HG03045 (cell line): ENCODE measurements around the gene SUCNR1.
"Not testable (repeated sequence)": the region's sequence is repeated elsewhere in the genome, so short reads cannot be mapped to it uniquely, and the experiment has no call there.

Source experiments
- ATAC-seq: cut with Tn5 transposase; IDR thresholded peaks from one replicate; pipeline ENCODE4 v1.9.1; 2021; ENCODE audit warnings: mild to moderate bottlenecking, moderate library complexity; ENCODE audit not compliant: unreplicated experiment

SUCNR1 gene

GRCh38 chr3:151871639-151872468 lies 1.6 kb upstream of the SUCNR1 start:
- ATAC-seq, result peak; percentile 84

GRCh38 chr3:151874079-151874478 lies 636 bp downstream of the SUCNR1 start:
- ATAC-seq, result not testable (repeated sequence)

GRCh38 chr3:151875759-151876158 lies 2.3 kb downstream of the SUCNR1 start:
- ATAC-seq, result peak; percentile 50

DNA sequence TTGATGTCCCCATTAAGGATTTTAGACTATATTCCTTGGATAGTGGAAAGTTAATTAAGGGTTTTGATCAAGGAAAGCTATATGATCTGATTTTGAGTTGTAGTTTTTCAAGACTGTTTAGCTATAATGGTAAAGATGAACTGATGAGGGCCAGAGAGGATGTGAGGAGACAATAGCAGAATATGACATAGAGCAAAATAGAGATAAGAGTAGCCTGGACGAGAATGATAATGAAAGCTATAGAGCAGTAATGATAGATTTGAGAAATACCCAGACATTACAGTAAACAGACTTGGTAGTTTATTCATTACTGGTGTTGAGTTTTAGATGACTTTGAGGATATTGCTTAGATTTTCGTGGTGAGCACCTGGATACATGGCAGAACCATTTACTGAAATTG lies 3.8 kb downstream of the SUCNR1 start:
- ATAC-seq, result no peak

DNA sequence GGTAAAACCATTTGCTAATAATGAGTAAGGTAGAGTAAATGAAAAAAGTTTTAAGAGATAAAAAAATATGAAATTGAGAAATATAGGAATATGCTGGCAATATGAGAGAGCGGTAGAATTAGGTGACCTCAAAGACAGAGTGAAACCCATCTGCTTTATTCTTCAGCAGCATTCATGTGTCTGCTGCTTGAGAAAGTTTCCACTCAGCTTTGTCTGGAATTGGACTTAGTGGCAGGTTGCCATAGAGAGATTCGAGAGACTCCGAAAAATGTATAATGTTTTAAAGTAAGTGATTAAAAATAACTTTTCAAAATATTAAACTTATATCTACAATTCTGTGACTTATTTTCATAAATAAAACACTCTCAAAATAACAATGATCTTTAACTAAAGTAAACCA lies 5.0 kb downstream of the SUCNR1 start:
- no peak for ATAC-seq

DNA sequence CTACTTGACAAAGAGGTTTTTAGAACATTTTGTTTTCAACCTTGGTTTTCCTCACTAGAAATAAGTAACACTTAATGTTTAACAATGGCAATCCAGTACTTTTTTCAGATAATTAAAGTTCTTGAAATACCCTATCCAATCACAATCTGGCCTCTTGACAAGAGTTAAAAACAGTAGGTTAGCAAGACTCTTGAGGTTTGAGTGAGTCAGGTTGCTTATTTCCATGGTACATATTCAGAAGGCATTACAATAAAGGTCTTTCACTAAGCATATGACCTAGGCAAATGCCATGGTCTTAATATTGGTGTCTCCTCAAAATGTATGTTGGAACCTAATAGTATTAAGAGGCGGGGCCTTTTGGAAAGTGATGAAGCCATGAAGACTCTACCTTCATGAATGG lies 5.6 kb downstream of the SUCNR1 start:
- no peak for ATAC-seq

DNA sequence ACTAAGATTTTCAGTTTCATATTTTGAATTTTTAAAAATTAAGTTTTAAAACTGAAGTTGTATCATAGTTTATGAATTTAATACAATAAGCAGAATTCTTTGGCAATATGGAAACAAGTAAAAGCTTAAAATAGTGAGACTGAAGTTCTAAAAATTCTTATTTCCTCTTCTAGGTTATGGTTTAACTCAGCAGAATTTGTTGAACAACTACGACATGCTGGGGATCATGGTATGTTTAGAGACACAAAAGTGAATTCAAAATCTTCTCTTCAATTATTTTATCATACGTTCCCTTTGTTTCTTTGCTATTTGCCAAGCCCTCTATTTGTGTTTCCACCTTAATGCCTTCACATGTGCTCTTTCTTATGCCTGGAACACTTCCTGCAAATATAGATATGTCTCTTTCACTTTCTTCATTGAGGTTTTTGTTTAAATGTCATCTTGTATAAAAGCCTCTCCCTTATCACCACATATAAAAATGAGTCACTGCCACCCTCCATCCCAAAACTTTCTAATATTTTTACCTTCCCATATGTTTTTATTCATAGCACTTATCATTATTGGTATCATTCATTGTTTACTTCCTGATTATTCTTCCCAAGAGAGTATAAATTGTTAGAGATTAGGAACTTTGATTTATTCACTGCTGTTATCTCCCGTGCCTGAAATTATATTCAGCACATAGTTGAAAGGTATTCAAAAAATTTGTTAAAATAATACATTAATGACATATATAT lies 6.4 kb downstream of the SUCNR1 start:
- no peak for ATAC-seq

DNA sequence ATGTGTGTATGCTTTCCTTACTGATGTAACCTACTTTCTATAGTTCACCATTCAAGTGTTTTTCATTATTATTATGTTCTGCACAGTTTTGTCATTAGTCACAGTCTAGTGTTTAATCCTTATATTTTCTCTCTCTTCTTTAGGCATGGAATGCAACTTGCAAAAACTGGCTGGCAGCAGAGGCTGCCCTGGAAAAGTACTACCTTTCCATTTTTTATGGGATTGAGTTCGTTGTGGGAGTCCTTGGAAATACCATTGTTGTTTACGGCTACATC lies 6.9 kb downstream of the SUCNR1 start:
- no peak for ATAC-seq

GRCh38 chr3:151881137-151881536 lies 7.7 kb downstream of the SUCNR1 start:
- ATAC-seq, result no peak

DNA sequence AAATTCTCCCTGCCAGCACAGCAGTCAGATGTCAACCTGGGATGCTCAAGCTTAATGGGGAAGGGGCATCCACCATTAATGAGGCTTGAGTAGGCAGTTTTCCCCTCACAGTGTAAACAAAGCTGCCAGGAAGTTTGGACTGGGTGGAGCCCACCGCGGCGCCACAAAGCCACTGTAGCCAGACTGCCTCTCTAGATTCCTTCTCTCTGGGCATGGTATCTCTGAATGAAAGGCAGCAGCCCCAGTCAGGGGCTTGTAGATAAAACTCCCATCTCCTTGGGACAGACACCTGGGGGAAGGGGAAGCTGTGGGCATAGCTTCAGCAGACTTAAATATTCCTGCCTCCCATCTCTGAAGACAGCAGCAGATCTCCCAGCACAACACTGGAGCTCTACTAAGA lies 12.0 kb downstream of the SUCNR1 start:
- ATAC-seq, result not testable (repeated sequence)

DNA sequence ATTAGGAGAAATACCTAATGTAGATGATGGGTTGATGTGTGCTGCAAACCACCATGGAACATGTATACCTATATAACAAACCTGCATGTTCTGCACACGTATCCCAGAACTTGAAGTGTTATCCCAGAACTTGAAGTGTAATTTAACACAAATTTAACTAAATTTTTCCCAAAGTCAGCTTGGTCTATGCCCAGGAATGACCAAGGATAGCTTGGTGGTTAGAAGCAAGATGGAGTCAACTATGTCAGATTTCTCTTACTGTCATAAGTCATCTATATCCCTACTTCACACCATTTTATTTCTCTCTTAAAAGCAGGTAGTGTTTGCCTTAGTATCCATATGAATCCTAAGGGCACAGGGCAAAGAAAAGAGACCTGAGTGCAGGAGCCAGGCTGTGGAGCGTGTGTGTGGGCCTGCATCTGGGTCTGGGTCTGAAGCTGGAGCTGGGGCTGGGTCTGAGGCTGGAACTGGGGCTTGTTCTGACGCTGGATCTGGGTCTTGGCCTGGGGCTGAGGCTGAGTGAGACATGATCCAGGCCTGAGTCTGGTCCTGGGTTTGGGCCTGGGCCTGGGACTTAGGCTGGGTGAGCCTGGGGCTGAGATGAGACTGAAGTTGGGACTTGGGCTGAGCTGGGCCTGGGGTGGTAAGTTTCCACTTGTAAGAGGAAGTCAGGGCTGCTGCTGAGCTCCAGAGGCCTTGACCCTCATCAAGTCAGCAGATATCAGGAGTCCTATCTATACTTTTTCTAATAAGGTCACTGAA lies 14.2 kb downstream of the SUCNR1 start:
- ATAC-seq, result not testable (repeated sequence)

GRCh38 chr3:151890721-151891141 lies 17.3 kb downstream of the SUCNR1 start:
- no peak for ATAC-seq

DNA sequence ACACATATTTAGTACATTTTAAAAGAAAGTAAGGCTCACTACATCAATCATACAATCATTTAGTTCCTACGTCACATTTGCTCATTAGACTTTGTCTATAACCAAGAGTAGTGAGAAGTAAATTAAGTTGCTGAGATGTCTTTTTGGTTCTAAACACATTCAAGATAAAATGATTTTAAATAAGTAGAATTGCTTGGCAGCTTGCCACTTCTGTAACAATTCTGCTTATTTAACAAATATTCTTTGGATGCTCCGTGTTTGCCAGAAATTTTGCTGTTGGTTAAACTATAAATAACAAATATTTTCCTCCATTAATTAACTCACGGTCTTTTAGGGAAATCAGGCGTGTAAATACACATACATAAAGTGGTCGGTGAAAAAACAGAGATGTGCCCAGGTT lies 18.3 kb downstream of the SUCNR1 start:
- ATAC-seq, result no peak

DNA sequence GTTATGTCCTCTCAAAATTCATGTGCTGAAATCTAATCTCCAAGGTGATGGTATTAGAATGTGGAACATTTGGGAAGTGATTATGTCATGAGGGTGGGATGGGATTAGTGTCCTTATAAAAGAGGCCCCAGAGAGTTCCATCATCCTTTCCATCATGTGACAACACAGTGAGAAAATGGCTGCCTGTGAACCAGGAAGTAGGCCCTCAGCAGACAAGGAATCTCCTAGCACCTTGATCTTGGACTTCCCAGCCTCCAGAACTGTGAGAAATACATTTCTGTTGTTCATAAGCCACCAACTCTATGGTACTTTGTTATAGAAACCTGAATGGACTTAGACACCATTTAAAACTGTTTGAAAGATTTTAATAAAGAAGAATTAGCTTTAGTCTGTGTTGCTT lies 20.8 kb downstream of the SUCNR1 start:
- ATAC-seq, result no peak

GRCh38 chr3:151895478-151896241 lies 22.2 kb downstream of the SUCNR1 start:
- ATAC-seq, result no peak

- ATAC-seq, result no peak
Measured at GRCh38 chr3:151896246-151897012, 23.0 kb downstream of the SUCNR1 start.

DNA sequence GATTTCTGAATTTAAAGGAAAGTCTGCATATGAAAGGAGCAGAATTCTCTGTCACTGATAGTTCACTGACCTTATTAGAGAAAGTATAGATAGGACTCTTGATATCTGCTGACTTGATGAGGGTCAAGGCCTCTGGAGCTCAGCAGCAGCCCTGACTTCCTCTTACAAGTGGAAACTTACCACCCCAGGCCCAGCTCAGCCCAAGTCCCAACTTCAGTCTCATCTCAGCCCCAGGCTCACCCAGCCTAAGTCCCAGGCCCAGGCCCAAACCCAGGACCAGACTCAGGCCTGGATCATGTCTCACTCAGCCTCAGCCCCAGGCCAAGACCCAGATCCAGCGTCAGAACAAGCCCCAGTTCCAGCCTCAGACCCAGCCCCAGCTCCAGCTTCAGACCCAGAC lies 24.7 kb downstream of the SUCNR1 start:
- not testable (repeated sequence) for ATAC-seq

GRCh38 chr3:151898564-151899261 lies 25.3 kb downstream of the SUCNR1 start:
- not testable (repeated sequence) for ATAC-seq

- ATAC-seq, result no peak
Measured at GRCh38 chr3:151899996-151900395, 26.6 kb downstream of the SUCNR1 start.

DNA sequence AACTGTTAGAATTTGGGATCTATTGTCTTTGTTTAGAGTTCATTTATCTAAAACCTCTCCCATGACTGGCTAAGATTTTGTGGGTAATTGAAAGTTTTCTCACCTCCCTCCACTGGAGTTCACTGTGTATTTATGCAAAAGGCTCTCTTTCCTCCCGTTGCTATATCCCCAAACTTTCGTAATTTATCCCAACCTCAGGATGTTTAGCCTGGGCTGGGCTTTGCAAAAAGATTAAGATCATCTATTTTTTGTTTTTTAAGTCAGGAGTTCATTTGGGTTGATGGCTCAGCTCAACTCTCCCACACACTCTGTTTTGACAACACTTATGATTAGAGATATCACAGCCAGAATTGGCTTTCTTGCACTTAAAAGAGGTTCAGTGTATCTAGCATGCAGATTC lies 27.0 kb downstream of the SUCNR1 start:
- ATAC-seq, result no peak
